ENCODE results near the gene TEX13C.
"Not testable (repeated sequence)": the region's sequence is repeated elsewhere in the genome, so short reads cannot be mapped to it uniquely, and the experiment has no call there.

The TEX13C gene

DNA sequence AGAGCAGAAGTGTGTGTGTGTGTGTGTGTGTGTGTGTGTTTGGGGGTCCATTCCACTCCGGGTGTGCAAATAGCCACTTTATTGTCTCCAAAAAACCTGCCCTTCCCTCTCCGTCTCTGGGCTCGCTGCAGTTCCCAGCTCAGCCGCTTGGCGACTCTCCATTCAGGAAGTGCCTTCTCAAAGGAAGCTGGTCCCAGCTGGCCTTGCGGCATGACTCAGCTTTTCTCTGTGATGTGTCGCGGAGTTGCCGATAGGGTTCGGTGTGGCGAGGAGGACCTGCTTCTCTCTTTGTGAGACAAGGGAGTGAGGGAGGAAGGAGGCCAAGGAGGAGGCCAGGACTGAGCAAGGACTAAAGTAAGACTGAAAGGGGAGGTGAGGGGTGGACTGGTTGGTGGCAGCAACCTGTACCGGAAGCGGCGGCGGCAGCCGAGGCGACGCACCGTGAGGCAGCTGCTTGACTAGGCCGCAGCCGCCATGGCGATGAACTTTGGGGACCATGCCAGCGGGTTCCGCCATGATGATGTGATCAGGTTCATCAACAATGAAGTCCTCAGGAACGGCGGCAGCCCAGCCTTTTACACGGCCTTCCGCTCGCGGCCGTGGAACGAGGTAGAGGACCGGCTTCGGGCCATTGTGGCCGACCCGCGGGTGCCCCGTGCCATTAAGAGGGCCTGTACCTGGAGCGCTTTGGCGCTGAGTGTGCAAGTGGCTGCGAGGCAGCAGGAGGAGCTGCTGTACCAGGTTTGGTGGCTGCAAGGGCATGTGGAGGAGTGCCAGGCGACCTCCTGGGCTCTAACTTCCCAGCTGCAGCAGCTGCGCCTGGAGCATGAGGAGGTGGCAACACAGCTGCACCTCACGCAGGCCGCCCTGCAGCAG is at the start of gene TEX13C:
Gene TEX13C, plus strand, starts transcription at position 226 of the 876 bp plus-strand sequence. Its CDS starts 249 bp downstream, at position 475.
- DNase-seq = no peak

DNA sequence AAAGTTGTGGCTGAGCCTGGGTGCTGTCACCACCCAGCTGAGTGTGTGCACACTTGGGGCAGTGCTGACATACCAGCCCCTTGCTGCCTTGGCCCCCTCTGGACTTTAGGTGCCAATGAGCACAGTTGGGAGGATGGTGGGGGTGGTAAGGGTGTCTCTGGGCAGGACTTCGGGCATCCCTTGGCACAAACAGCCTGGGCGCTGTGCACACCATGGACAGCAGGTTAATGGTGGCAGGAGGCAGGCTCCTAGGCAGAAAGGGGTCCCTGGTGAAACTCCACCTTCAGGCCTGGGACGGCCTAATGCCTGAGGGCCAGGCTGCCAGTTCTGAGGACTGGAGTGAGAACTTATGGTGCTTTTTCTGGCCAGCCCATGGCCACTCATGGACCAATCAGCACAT is 32.4 kb upstream of the TEX13C start:
- DNase-seq = no peak

DNA sequence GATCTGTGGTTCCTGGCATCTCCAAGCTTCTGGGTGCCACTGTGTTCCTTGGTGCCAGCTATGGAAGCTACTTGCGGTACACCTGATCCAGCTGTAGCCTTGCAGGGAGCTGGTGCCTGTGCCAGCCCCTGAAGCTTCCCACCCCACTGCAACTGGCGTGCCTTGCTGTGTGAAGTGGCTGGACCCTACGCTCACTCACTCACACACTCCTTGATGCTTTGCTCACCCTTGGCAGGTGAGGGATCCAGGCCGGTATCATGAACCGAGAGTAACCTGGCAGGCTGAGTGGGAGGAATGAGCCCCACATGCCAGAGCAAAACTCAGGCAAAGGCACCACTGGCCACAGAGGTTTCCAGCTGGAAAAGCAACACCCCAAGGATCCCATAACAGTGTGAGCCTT is 31.3 kb upstream of the TEX13C start:
- DNase-seq = no peak

DNA sequence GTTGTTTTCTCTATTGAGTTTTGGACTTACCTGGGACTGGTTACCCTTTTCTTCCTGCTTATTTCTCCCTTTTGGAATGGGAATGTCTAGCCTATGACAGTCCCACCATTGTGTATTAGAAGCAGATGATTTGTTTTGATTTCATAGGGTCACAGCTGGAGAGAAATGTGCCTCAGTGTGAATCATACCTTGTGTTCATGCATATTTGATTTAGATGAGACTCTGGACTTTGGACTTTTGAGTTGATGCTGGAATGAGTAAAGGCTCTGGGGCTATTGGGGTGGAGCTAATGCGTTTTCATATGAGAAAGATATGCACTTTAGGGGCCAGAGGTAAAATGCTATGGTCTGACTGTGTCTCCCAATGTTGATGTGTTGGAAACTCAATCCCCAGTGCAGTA is 30.5 kb upstream of the TEX13C start:
- no peak for DNase-seq

DNA sequence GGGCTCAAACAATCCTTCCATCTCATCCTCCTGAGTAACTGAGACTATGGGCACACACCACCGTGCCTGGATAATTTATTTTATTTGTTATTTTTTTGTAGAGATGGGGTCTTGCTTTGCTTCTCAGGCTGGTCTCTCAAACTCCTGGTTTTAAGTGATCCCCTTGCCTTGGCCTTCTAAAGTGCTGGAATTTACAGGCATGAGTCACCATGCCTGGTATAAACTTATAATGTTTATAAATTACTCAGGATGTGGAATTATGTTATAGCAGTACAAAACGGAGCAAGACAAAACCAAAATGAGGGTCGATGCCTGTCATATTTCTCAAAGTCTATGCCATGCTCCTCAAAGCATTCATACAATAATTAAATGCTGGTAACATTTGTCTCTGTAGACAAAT is 29.8 kb upstream of the TEX13C start:
- no peak for DNase-seq

DNA sequence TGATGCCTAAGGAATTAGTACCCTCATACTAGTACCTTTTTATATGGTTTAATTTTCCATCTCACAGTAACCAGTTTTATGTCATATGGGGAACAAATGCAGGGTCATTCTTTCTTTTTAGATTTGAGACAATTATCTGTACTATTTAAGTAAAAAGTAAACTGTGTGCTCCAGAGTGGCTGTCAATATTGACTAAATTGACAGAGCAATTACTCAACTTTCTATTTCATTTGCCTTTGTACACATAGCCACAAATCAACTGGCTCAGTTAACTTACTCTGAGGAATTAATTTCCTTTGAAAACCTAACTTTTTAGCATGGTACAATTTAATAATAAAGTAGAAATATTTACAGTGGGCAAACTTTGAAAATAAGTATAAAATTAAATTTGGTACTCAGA is 28.5 kb upstream of the TEX13C start:
- no peak for DNase-seq

DNA sequence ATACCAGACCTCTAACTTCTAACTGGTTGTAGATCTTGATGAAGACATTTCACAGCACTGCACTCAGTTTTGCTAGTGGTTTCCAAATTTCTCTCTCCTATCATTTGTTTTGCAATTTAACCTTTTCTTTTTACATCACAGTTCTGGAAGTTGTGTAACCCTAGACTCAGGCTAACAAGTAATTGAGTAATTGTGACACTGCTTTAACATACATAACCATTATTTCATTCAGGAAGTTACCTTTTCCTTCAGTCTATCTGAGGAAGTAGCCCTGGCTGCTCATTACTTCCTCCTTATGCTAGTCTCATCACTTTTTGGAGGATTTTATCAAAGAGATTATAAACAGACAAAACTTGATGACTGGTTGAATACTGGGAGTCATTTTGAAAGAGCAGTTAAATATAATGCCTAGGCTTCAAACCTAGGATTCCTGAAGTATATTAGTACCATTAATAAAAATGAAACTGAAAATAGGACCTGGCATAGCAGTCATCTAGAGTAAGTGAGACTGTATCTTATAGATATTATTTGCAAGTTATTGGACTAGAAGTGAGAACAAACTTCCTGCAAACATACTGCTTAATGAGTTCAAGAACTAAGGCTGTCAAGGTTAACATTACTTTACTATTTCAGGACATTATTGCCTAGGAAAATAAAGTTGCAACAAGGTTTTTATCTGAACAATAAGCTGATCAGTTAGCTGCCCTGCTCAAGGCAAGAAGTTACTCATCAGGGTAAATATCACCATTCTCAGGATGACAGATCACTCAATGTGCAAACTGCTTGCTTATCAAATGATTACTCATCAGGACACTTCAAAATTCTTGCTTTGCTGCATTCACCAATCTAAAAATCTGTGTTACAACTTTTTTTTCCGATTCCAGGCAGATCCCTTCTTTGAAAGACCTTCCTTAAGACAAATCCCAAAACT is 25.6 kb upstream of the TEX13C start:
- DNase-seq = no peak

DNA sequence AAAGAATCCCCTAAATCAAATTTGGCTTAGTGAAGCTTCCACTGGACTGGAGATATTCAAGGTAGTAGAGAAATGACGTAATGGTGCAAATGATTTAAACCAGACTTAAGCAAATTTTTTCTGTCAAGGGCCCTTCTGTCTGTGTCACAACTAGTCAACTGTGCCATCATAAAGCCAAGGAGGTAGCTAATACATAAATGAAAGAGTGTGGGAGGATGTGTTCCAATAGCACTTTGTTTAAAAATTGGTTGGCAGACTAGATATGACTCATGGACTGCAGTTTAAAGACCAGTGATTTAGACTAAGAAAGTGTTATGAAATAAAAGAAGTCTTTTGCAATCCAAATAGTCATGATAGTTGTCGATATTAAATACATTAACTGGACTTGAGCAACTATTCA is 24.3 kb upstream of the TEX13C start:
- DNase-seq = no peak

DNA sequence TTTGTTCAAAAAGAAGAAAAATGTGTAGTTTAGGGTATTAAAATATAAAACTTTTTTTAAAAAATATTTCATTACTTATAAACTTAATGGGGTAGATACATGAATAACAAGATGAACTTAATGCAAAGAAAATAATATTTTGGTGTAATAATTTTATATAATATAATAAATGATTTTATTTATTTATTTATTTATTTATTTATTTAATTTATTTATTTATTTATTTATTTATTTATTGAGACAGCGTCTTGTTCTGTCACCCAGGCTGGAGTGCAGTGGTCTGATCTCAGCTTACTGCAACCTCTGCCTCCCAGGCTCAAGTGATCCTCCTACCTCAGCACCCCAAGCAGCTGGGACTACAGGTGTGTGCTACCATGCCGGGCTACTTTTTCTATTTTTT is 20.8 kb upstream of the TEX13C start:
- DNase-seq = no peak

DNA sequence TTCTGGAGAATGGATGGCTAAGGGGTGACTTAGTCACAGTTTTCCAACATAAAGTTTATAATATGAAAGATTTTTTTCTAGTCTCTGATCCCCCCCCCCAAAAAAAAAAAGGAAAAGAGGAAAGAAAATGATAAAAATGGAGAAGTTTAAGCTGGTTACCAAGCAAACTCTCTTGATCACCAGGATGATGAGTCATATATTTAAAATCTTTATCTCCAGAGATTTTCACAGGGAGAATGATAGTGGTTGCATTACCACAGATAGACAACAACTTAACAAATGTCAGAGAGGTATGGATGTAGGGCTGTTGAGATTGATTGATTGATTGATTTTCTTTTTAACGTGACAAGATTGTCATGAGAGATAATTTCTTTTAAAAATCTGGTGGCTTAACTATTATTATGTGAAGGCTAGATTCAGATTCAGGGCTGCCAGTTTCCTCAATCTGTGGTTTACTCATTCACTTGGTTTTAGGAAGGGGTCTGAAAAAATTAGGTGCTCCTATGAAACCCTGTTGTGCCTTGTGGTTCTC is 13.3 kb upstream of the TEX13C start:
- DNase-seq = no peak

DNA sequence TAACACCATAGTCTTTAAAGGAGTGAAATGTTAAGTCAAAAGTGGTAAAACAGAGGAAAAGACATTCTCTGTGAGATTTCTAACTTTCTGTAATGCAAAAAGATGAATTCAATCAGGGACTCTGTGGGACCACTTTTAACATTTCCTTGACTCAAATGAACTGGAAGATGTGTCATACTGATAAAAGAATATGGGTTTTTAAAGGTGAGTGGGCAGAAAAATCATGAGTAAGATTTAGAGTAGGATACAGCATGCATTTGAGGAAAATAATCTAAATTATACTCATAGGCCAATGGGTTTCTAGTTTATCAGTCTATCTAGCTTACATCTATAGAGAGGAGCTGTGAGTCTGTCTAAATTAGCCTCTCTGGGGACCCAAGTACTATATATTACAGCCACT is 11.0 kb upstream of the TEX13C start:
- DNase-seq = no peak

DNA sequence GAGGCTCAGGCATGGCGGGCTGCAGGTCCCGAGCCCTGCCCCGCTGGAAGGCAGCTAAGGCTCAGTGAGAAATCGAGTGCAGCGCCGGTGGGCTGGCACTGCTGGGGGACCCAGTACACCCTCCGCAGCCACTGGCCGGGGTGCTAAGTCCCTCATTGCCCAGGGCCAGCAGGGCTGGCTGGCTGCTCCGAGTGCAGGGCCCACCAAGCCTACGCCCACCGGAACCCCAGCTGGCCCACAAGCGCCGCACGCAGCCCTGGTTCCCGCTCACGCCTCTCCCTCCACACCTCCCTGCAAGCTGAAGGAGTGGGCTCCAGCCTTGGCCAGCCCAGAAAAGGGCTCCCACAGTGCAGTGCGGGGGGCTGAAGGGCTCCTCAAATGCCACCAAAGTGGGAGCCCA is 505 bp upstream of the TEX13C start:
- DNase-seq = not testable (repeated sequence)

DNA sequence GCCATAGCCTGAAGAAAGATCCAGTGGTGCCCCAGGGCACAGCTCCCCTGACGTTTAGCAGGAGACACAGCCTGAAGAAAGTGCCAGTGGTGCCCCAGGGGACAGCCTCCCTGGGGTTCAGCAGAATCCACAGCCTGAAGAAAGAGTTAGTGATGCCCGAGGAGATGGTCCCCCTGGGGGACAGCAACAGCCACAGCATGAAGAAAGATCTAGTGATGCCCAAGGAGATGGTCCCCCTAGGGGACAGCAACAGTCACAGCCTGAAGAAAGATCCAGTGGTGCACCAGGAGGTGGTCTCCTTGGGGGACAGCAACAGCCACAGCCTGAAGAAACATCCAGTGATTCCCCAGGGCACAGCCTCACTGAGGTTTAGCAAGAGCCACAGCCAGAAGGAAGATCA is 2.8 kb downstream of the TEX13C start:
- DNase-seq = no peak

DNA sequence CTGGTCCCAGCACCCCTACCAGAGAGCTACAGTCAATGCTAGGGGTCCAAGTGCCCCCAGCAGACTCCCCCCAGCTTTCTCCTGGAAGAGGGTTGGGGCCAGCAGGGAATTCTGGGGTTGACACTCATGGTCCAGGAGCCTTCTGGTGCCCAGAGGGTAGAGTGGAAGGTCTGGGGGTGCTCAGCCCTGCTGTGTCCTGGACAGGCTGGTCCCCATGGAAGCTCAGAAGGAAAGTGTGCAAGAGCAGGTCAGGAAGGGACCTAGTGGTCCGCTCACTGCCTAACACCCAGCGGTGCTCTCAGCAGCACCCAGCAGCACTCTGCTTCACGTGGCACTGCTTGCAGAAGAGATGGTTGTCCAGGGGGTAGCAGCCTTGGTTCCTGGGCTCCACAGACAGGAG is 6.9 kb downstream of the TEX13C start:
- no peak for DNase-seq

DNA sequence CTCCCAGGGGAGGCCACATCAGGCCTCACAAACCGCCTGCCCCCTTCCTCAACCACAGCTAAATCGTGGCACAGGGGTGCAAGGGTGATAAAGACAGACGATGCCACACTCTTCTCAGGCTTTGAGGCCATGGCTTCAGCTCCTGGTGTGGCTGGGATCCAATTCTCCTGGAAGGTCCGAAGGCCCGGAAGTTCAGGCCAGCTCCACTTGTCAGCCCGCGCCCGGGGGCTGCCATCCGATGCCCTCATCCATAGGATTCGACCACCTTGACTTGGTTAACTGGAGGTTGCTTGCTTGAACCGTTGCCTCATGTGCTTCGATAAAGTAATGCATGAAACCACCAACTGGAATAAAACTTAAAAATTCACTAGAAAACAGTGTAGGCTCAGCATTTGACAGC is 8.2 kb downstream of the TEX13C start:
- no peak for DNase-seq

DNA sequence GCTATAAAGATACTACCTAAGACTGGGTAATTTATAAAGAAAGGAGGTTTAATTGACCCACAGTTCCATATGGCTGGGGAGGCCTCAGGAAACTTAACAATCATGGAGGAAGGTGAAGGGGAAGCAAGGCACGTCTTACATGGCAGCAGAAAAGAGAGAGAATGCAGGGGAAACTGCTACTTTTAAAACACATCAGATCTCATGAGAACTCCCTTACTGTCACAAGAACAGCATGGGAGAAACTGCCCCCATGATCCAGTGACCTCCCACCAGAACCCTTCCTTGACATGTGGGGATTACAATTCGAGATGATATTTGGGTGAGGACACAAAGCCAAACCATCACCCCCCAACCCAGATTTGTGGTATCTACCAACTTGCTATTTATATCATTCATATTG is 13.9 kb downstream of the TEX13C start:
- DNase-seq = no peak

DNA sequence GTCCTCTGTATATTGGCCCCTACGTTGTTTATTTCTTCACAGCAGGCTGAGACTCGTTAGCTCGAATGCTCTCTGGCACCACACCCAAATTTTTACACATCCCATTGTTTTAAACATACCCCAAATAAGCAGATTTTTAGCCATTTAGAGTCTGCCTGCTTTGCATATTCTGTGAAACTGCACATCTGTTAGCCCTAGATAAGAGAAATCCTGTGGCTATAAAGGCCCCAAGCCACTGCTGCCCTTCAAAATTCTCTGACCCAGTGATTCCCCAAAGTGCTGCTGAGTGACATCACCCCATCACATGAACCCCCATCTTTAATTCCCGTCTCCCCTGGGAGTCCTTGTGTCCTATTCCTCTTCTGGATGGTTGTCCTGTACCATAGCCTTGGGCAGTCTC is 20.8 kb downstream of the TEX13C start:
- DNase-seq = no peak

DNA sequence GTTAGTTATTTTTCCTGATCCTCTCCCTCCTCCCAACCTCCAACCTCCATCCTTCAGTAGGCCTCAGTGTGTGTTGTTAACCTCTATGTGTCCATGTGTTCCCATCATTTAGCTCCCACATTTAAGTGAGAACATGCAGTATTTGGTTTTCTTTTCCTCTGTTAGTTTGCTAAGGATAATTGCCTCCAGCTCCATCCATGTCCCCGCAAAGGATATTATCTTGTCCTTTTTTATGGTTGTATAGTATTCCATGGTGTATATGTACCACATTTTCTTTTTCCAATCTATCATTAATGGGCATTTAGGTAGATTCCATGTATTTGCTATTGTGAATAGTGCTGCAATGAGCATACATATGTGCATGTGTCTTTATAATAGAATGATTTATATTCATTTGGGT is 54.5 kb downstream of the TEX13C start:
- no peak for DNase-seq
